Stimulated activated CD4-positive, alpha-beta T cell treated with anti-CD3 and anti-CD28 coated beads, Interleukin-2, amount 100 ng/mL, for 48 hours (primary cell): Measurements from ENCODE around the gene TMEM131L.
A peak's percentile ranks its signal among the peaks of the same experiment; 100 is the strongest.
"Not testable (repeated sequence)": the region's sequence is repeated elsewhere in the genome, so short reads cannot be mapped to it uniquely, and the experiment has no call there.

Source experiments
- DNase-seq, 2 donors: peaks; one replicate each; pipeline ENCODE4 v3.0.0-alpha.2; 2020

TMEM131L gene

GRCh38 chr4:153506341-153507309 is 40.5 kb downstream of the TMEM131L start:
- no peak for DNase-seq

- DNase-seq = no peak
Observed at GRCh38 chr4:153507310-153508073, 41.3 kb downstream of the TMEM131L start.

- DNase-seq = not testable (repeated sequence)
Observed at GRCh38 chr4:153509212-153509611, 43.1 kb downstream of the TMEM131L start.

- no peak for DNase-seq
Observed at GRCh38 chr4:153509724-153510123, 43.6 kb downstream of the TMEM131L start.

- DNase-seq = no peak
Observed at GRCh38 chr4:153510252-153511001, 44.3 kb downstream of the TMEM131L start.

- no peak for DNase-seq
Observed at GRCh38 chr4:153511104-153511503, 44.9 kb downstream of the TMEM131L start.

GRCh38 chr4:153512162-153512852 is 46.1 kb downstream of the TMEM131L start:
- DNase-seq = no peak

GRCh38 chr4:153512952-153513500 is 46.9 kb downstream of the TMEM131L start:
- DNase-seq = no peak

- DNase-seq = no peak
Observed at GRCh38 chr4:153513596-153513995, 47.4 kb downstream of the TMEM131L start.

- DNase-seq = no peak
Observed at GRCh38 chr4:153514001-153514526, 47.9 kb downstream of the TMEM131L start.

GRCh38 chr4:153514688-153515426 is 48.7 kb downstream of the TMEM131L start:
- DNase-seq = no peak

- DNase-seq = no peak
Observed at GRCh38 chr4:153517159-153517558, 51.0 kb downstream of the TMEM131L start.

- DNase-seq = no peak
Observed at GRCh38 chr4:153518001-153518400, 51.8 kb downstream of the TMEM131L start.

- no peak for DNase-seq
Observed at GRCh38 chr4:153518637-153519389, 52.7 kb downstream of the TMEM131L start.

GRCh38 chr4:153519687-153520086 is 53.5 kb downstream of the TMEM131L start:
- no peak for DNase-seq

- DNase-seq = no peak
Observed at GRCh38 chr4:153520227-153520626, 54.1 kb downstream of the TMEM131L start.

- no peak for DNase-seq
Observed at GRCh38 chr4:153520801-153521329, 54.7 kb downstream of the TMEM131L start.

GRCh38 chr4:153521478-153521877 is 55.3 kb downstream of the TMEM131L start:
- no peak for DNase-seq

- peak; percentile 43 to 51 for DNase-seq
Observed at GRCh38 chr4:153521999-153522801, 56.0 kb downstream of the TMEM131L start.
